Gastroesophageal sphincter (tissue), 4 donors: ENCODE results near the gene GINS2. TPM values are rescaled to one million over a fixed set of nuclear protein-coding genes. Genes with fewer than 3 reads are reported as not detected.

Experiments used
- ATAC-seq: fragments of 150-250 bp; one replicate; pipeline ENCODE4 v1.9.1; 2016; ENCODE audit warnings: mild to moderate bottlenecking, moderate library complexity
- H3K27ac ChIP-seq, 4 donors: fragments of 200-600 bp; sonication (generic) in 3 of 4; 1 replicate in 3 of 4; 2 replicates in 1 of 4; pipeline ENCODE4 v1.5.1; 2016 to 2019
- H3K27me3 ChIP-seq: fragments of 200-600 bp; sonication (generic); one replicate; pipeline ENCODE4 v1.5.1; 2019
- H3K36me3 ChIP-seq, 2 donors: fragments of 200-600 bp; sonication (generic); one replicate each; pipeline ENCODE4 v1.5.1; 2019; ENCODE audit warnings: control low read depth in 1 of 2
- H3K4me1 ChIP-seq, 3 donors: fragments of 200-600 bp; sonication (generic); 1 replicate in 2 of 3; 2 replicates in 1 of 3; pipeline ENCODE4 v1.5.1; 2016 to 2019; ENCODE audit warnings: control low read depth in 2 of 3
- H3K4me3 ChIP-seq, 2 donors: fragments of 200-600 bp; sonication (generic); one replicate each; pipeline ENCODE4 v1.5.1; 2019; ENCODE audit warnings: mild to moderate bottlenecking in 1 of 2, moderate library complexity in 1 of 2
- H3K9me3 ChIP-seq, 3 donors: fragments of 200-600 bp; sonication (generic); one replicate each; pipeline ENCODE4 v1.5.1; 2017 to 2019; ENCODE audit warnings: control low read depth in 2 of 3
- EP300 ChIP-seq: sonication (generic); formaldehyde crosslinking; IDR thresholded peaks from one replicate; pipeline ENCODE4 v1.6.1; 2017; ENCODE audit warnings: antibody characterized with exemption, mild to moderate bottlenecking
- POLR2A ChIP-seq, 2 donors: fragments of 450-650 bp; IDR thresholded peaks; one replicate each; pipeline ENCODE4 v1.6.1; 2017; ENCODE audit warnings: antibody characterized with exemption in 2 of 2, mild to moderate bottlenecking in 2 of 2, moderate library complexity in 1 of 2
- POLR2AphosphoS5 ChIP-seq: sonication (generic); formaldehyde crosslinking; IDR thresholded peaks from one replicate; pipeline ENCODE4 v1.6.1; 2017; ENCODE audit warnings: antibody characterized with exemption
- WGBS, 2 donors: methylation state at CpG; one replicate each; pipeline ENCODE4 v1.1.5; 2018; ENCODE audit warnings: low coverage in 1 of 2; 5-methylcytosine and 5-hydroxymethylcytosine counted together
- total RNA-seq, 4 donors: library from RNA; depleted of rRNA; stranded (reverse); fragments of >200 nt; gene quantifications; one replicate each; pipeline ENCODE4 v1.1.0, GENCODE V29; 2016
- TF ChIP-seq, protein P1 (sequence below), 4 experiments: fragments of 200-600 bp in 2 of 4; fragments of 450-650 bp in 2 of 4; sonication (generic) in 1 of 4; IDR thresholded peaks; one replicate each; pipeline ENCODE4 v1.5.1; 2017 to 2019; ENCODE audit warnings: antibody characterized with exemption in 4 of 4, mild to moderate bottlenecking in 2 of 4, moderate library complexity in 2 of 4

GINS2 gene
- total RNA-seq, 4 donors from 2014 or later = 0.15 to 1.4 (median 0.66) TPM

DNA sequence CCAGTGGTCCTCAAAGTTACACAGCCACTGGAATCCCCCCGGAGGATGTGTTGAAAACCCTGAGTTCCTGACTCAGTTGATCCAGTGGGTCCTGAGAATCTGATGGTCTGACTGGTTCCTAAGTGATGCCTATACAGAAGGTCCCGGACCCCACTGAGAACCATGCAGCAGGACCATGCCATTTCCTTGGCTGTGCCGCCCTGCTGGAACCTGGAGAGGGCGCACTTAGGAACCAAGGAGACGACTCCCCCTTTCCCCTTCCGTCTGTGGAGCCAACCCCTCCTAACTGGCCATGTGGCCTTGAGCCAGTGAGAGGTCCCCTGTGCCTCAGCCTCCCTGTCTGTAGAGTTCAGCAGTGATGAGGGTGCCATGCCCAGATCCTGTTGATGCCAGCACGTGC is 40.1 kb upstream of the GINS2 start:
- Histone ChIP-seq H3K9me3 (no peaks in the 10 kb centered on the region), H3K36me3 (no peaks in the 10 kb centered on the region), H3K4me3 (no peak overlapping the region), H3K27ac (no peak overlapping the region), H3K4me1 (no peaks in the 10 kb centered on the region), H3K27me3 (no peaks in the 10 kb centered on the region)
- no peak for ATAC-seq
- WGBS, 2 donors = no CpG with 5 or more reads among the region's 7 CpGs
- no peak for TF ChIP-seq EP300
- TF ChIP-seq, protein P1, sequence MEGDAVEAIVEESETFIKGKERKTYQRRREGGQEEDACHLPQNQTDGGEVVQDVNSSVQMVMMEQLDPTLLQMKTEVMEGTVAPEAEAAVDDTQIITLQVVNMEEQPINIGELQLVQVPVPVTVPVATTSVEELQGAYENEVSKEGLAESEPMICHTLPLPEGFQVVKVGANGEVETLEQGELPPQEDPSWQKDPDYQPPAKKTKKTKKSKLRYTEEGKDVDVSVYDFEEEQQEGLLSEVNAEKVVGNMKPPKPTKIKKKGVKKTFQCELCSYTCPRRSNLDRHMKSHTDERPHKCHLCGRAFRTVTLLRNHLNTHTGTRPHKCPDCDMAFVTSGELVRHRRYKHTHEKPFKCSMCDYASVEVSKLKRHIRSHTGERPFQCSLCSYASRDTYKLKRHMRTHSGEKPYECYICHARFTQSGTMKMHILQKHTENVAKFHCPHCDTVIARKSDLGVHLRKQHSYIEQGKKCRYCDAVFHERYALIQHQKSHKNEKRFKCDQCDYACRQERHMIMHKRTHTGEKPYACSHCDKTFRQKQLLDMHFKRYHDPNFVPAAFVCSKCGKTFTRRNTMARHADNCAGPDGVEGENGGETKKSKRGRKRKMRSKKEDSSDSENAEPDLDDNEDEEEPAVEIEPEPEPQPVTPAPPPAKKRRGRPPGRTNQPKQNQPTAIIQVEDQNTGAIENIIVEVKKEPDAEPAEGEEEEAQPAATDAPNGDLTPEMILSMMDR (IDR thresholded peaks at IDR 0.05) = no peak
- no peak for TF ChIP-seq POLR2A (IDR thresholded peaks at IDR 0.05)
- no peak for TF ChIP-seq POLR2AphosphoS5

DNA sequence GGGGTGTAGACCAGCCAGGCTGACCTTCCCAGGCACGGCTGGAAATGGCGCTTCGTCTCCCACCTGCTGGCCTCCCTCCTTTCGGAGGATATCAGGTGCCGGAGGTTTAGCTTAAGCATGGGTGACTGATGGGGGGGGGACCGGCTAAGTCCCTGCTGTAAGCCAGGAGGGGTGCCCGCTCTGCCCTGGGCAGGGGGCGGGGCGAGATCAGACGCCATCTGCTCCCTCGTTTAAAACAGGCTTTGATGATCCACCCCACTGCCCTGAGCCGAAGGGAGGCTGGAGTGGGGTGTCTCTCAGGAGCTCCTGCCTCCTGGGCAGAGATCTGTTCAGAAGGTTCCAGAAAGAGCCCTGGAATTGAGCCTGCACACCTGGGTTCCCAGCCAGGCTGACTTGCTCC is 36.2 kb upstream of the GINS2 start:
- no peaks in the 10 kb centered on the region for H3K36me3 ChIP-seq
- WGBS, 2 donors = 87% methylated on average over 3 of the region's 12 CpGs; no CpG with 5 or more reads in 1 of the 2 donors
- H3K27me3 ChIP-seq = no peaks in the 10 kb centered on the region
- no peaks in the 10 kb centered on the region for H3K4me1 ChIP-seq
- H3K27ac ChIP-seq = no peak overlapping the region
- TF ChIP-seq EP300 = no peak
- no peaks in the 10 kb centered on the region for H3K9me3 ChIP-seq
- H3K4me3 ChIP-seq = no peak overlapping the region
- no peak for ATAC-seq

DNA sequence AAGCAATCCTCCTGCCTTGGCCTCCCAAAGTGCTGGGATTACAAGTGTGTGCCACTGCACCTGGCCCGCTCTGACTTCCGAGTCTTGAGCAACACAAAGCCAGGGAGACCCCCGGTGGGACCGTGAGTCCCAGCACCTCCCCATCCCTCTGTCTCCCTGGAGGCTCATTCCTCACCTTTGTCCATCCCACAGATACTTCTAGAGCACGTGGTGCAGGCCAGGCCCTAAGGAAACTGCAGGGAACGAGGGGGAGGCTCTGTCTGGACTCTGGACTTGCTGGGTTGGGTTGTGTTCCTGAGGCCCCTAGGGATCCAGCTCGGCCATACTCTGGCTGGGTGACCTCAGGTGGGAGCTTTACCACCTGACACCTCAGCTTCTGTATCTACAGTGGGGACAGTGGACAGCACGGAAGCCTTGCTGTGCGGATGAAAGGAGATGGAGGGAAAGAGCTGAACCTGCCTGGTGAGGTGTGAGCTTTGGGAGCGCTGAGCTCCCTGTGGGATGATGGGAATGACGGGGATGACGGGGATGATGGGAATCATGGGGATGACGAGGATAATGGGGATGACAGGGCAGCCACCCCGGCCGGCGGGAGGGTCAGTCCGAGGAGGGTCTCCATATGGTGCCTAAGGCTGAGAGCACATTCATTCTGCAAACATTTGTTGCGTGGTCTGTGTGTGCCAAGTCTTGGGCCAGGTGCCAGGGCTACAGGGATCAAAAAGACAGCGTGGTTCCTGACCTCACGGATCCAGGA is 35.5 kb upstream of the GINS2 start:
- H3K27ac ChIP-seq = no peak overlapping the region
- no peaks in the 10 kb centered on the region for H3K36me3 ChIP-seq
- H3K9me3 ChIP-seq = no peaks in the 10 kb centered on the region
- ATAC-seq = no peak
- no peaks in the 10 kb centered on the region for H3K27me3 ChIP-seq
- H3K4me3 ChIP-seq = no peak overlapping the region
- H3K4me1 ChIP-seq = no peaks in the 10 kb centered on the region
- TF ChIP-seq, protein P1 (IDR thresholded peaks at IDR 0.05) = no peak
- TF ChIP-seq EP300 (no peak), POLR2A (IDR thresholded peaks at IDR 0.05) (no peak), POLR2AphosphoS5 (no peak)
- 79 to 82% methylated on average over 9 to 12 of the region's 20 CpGs for WGBS, 2 donors

GRCh38 chr16:85722128-85722893 is 33.6 kb upstream of the GINS2 start:
- no peak for ATAC-seq
- 77 to 84% methylated on average over 3 to 9 of the region's 20 CpGs for WGBS, 2 donors
- H3K9me3 ChIP-seq = no peaks in the 10 kb centered on the region
- H3K4me3 ChIP-seq = no peak overlapping the region
- no peaks in the 10 kb centered on the region for H3K36me3 ChIP-seq
- H3K27me3 ChIP-seq = no peaks in the 10 kb centered on the region
- no peak overlapping the region for H3K27ac ChIP-seq
- no peak for TF ChIP-seq POLR2AphosphoS5
- TF ChIP-seq EP300 = no peak
- TF ChIP-seq, protein P1 (IDR thresholded peaks at IDR 0.05) = no peak
- no peak for TF ChIP-seq POLR2A (IDR thresholded peaks at IDR 0.05)
- peaks cover 0 to 8% (median 0%) of the 10 kb centered on the region in 3 donors for H3K4me1 ChIP-seq

GRCh38 chr16:85720302-85720637 is 31.5 kb upstream of the GINS2 start:
- no peaks in the 10 kb centered on the region for H3K36me3 ChIP-seq
- TF ChIP-seq POLR2AphosphoS5 = no peak
- no peak for TF ChIP-seq EP300
- TF ChIP-seq, protein P1 (IDR thresholded peaks at IDR 0.05) = no peak
- no peak for TF ChIP-seq POLR2A (IDR thresholded peaks at IDR 0.05)
- no CpG with 5 or more reads among the region's 4 CpGs for WGBS, 2 donors
- H3K27ac ChIP-seq = no peak overlapping the region
- H3K4me3 ChIP-seq = no peak overlapping the region
- no peaks in the 10 kb centered on the region for H3K27me3 ChIP-seq
- ATAC-seq = no peak
- no peaks in the 10 kb centered on the region for H3K9me3 ChIP-seq
- peaks cover 0 to 26% (median 0%) of the 10 kb centered on the region in 3 donors for H3K4me1 ChIP-seq
